ENCODE measurements around the gene C16orf90.
A peak's percentile ranks its signal among the peaks of the same experiment; 100 is the strongest.

Gene C16orf90

DNA sequence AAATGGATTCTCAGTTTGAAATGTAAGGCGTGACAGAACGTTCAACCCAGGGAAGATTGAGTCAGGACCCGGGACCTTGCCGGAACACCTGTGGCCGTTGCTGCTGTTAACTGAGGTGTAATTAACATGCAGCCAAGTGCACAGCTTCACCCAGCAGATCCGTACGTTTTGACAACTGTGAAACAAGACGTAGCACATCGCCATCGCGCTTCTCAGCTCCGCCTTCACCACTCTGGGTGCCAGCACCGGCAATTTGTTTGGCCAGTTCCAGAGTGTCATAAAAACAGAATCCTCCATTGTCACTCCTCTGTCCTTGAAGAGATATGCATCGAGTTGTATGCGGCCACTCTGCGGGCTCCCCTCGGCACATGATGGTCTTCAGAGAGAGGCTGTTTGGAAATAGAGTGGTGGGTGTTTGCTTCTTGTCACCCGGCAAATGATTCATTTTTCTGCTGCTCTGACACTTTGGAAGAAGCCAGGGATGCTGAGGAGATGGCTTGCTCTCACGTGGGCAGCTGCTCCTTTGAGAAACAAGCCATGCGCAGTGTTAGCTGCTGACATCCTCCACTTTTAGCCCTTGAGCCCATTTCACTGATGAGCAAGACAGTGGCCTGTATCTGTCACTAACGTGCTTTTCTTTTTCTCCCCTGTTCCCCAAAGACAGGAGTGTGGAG is 29.2 kb downstream of the C16orf90 start:
- DNase-seq (ENCODE audit: low spot score): no peak

DNA sequence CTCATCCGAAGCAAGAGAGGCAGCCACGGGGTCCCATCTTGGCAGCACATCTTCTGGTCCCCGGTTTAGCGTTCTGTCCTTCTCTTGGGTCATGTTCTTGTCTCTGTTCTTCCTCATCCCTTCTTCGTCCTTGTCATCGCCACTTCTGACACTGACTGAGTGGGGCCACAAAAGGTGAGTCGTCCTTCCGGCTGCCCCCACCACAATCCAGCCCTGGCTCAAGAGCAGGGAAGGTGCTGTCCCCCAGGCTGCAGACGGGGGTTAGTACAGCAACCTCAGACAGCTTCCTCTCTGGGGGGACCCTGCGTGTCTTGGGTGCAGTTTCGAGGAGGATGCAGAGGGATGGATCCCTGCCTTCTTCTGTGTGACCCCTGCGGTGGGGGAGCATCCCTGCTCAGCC is 30.0 kb downstream of the C16orf90 start:
- DNase-seq (ENCODE audit: low spot score): no peak

GRCh38 chr16:3461151-3461550 is 34.1 kb downstream of the C16orf90 start:
- peak; percentile 30 for DNase-seq (ENCODE audit: low spot score)

DNA sequence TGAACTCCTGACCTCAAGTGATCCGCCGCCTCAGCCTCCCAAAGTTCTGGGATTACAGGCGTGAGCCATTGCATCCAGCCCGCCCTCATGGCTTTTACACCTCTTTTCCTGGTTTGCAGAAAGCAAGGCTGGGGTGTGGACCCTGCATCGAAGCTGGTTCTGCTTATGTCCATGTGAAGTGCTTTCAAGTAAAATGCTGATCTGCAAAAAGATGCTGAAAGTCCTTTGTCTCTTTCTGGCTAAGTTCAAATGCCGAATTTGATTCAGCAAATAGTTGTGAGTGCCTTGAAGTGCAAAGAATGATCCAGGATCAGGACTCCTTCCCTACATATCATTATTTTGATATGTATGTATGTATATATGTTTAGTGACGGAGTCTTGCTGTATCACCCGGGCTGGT is 34.7 kb downstream of the C16orf90 start:
- DNase-seq (ENCODE audit: low spot score): no peak

- no peak for DNase-seq (ENCODE audit: low spot score)
Observed at GRCh38 chr16:3460121-3460520, 35.2 kb downstream of the C16orf90 start.

DNA sequence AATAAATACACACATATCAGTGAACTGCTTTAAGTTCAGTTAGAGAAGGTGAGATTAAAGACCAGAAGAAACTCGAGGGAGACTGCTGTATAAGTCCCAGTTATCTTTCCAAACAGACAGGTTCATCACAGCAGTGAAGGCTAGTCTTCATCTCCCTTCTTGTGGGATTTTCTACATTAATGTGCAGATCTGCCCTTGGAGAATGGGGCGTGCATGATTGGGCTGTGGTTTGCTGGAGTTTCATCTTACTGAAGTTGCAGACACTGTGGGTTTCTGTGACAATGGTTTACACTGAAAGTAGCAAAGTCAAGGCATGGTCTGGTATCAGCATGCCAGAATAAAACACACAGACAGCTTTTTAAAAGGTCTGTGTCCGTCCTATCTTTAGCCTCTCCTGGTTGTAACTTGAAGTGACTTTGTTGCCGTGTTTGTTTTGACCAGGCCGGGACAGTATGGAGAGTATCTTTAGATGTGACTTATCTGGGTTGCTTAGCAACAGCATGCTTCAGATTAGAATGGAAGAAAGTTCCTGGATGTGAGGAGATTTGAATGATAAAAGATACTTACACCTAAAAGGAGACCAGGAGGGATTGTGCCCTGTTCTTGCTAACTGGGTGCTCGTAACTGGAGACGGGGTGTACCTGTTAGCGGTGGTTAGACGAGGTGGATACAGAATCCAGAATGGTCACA is 35.7 kb downstream of the C16orf90 start:
- DNase-seq (ENCODE audit: low spot score): no peak

- no peak for DNase-seq (ENCODE audit: low spot score)
Observed at GRCh38 chr16:3458852-3459361, 36.4 kb downstream of the C16orf90 start.

- no peak for DNase-seq (ENCODE audit: low spot score)
Observed at GRCh38 chr16:3458278-3458851, 36.9 kb downstream of the C16orf90 start.

DNA sequence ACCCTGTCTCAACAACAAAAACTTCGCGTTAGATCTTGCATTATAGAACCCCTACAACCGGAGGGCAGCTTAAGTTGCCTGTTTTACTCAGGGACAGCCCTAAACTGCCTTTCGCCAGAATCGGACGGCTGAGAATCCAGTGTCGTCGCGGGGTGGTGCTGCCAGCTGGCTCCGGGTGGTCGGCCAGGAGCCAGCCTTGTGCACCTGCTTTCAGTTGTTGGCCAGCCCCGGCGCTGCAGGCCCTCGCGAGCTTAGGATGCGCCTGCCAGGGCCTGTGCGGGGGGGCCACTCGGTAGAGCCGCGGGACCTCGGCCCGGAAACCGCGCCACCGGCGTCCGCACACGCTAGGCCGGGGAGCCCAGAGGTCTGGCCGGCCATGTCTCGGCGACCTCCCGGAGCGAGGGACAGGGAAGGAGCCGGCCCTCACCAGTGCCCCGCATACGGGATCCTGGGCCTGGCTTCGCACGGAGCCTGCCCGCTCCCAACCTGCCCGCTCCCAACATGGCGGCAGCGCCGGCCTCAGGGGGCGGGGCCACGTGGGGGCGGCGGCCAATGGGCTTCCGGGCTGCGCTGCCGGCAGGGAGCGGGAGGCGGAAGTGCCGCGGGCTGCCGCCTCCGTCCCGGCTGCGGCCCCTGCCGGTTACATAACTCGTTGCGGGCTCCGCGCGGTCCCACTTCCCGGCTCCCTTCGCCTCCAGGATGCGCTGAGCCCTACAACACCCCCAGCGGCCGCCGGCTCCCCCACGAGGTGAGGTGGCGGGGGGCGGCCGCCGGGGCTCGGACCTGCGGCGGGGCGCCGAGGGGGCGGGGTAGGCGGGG is 37.6 kb downstream of the C16orf90 start:
- peak; percentile 86 for DNase-seq (ENCODE audit: low spot score)

- DNase-seq (ENCODE audit: low spot score): no peak
Observed at GRCh38 chr16:3454631-3455147, 40.6 kb downstream of the C16orf90 start.

GRCh38 chr16:3454093-3454492 is 41.2 kb downstream of the C16orf90 start:
- DNase-seq (ENCODE audit: low spot score): no peak

- peak; percentile 6 for DNase-seq (ENCODE audit: low spot score)
Observed at GRCh38 chr16:3444032-3444388, 51.3 kb downstream of the C16orf90 start.

Measured in CD4-positive, alpha-beta T cell treated with Interleukin-6 at 100 ng/mL for 8 hours (primary cell).